ENCODE data around the gene RPS18.

Gene RPS18

DNA sequence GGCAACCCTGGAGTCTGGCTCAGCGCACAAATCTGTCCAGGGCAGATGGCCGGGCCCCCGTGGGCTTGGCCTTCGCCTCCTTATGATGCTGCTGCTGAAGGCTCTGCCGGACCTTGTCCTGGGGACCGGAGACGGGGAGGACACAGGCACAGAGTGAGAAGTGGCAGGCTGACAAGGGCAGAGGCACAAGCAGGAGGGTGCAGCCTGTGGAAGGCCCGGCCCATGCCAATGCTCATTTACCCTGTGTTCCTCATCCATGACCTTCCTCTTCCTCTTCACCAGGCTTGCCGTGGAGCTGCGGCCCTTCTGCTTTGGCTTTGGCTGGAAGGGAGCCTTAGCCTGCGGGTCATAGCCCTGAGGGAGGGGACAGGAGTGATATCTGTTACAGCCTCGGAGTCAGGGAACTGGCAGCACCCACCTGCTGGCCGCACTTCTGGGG is 7.4 kb downstream of the RPS18 start:
- TF ChIP-seq TAF1 (IDR thresholded peaks at IDR 0.05; ENCODE audit: low read depth), result no peak
- no peak for TF ChIP-seq ZBTB7A (IDR thresholded peaks at IDR 0.05; ENCODE audit: low read depth)
- TF ChIP-seq, protein P1, sequence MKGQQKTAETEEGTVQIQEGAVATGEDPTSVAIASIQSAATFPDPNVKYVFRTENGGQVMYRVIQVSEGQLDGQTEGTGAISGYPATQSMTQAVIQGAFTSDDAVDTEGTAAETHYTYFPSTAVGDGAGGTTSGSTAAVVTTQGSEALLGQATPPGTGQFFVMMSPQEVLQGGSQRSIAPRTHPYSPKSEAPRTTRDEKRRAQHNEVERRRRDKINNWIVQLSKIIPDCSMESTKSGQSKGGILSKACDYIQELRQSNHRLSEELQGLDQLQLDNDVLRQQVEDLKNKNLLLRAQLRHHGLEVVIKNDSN (IDR thresholded peaks at IDR 0.05), result no peak
- TF ChIP-seq, protein P2, sequence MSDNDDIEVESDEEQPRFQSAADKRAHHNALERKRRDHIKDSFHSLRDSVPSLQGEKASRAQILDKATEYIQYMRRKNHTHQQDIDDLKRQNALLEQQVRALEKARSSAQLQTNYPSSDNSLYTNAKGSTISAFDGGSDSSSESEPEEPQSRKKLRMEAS (IDR thresholded peaks at IDR 0.05), result no peak

DNA sequence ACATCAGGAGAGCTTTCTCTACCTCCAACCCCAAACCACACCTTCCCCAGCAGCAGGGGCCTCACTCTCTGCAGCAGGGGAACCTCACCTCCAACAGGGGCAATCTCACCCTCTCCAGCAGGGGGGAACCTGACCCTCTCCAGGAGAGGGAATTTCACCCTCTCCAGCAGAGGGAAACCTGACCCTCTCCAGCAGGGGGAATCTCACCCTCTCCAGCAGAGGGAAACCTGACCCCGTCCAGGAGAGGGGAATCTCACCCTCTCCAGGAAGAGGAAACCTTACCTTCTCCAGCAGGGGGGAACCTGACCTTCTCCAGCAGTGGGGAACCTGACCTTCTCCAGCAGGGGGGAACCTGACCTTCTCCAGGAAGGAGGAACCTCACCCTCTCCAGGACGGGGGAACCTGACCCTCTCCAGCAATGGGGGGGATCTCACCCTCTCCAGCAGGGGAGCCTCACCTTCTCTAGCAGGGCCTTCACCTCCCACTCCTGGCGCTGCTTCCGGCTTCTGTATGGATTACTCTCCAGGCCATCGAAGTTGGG is 8.2 kb downstream of the RPS18 start:
- no peak for TF ChIP-seq YY1 (IDR thresholded peaks at IDR 0.05; ENCODE audit: low read depth)
- TF ChIP-seq, protein P2 (IDR thresholded peaks at IDR 0.05), result peak; percentile 16; the same call in 1 of the 2 replicates
- no peak for TF ChIP-seq CREB1 (IDR thresholded peaks at IDR 0.05; ENCODE audit: low read depth)
- TF ChIP-seq, protein P3, sequence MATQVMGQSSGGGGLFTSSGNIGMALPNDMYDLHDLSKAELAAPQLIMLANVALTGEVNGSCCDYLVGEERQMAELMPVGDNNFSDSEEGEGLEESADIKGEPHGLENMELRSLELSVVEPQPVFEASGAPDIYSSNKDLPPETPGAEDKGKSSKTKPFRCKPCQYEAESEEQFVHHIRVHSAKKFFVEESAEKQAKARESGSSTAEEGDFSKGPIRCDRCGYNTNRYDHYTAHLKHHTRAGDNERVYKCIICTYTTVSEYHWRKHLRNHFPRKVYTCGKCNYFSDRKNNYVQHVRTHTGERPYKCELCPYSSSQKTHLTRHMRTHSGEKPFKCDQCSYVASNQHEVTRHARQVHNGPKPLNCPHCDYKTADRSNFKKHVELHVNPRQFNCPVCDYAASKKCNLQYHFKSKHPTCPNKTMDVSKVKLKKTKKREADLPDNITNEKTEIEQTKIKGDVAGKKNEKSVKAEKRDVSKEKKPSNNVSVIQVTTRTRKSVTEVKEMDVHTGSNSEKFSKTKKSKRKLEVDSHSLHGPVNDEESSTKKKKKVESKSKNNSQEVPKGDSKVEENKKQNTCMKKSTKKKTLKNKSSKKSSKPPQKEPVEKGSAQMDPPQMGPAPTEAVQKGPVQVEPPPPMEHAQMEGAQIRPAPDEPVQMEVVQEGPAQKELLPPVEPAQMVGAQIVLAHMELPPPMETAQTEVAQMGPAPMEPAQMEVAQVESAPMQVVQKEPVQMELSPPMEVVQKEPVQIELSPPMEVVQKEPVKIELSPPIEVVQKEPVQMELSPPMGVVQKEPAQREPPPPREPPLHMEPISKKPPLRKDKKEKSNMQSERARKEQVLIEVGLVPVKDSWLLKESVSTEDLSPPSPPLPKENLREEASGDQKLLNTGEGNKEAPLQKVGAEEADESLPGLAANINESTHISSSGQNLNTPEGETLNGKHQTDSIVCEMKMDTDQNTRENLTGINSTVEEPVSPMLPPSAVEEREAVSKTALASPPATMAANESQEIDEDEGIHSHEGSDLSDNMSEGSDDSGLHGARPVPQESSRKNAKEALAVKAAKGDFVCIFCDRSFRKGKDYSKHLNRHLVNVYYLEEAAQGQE (IDR thresholded peaks at IDR 0.05; ENCODE audit: low read depth), result no peak
- no peak for TF ChIP-seq TCF12 (IDR thresholded peaks at IDR 0.05; ENCODE audit: low read depth)
- TF ChIP-seq ZBTB7A (IDR thresholded peaks at IDR 0.05; ENCODE audit: low read depth), result peak; percentile 27; the same call in 1 of the 2 replicates
- TF ChIP-seq, protein P1 (IDR thresholded peaks at IDR 0.05), result no peak
- no peak for TF ChIP-seq EP300 (IDR thresholded peaks at IDR 0.05; ENCODE audit: borderline replicate concordance)
- no peak for TF ChIP-seq EGR1 (IDR thresholded peaks at IDR 0.05)
- TF ChIP-seq CEBPB (IDR thresholded peaks at IDR 0.05), result no peak
- no peak for TF ChIP-seq TAF1 (IDR thresholded peaks at IDR 0.05; ENCODE audit: low read depth)
- peak; percentile 75 for TF ChIP-seq RAD21 (IDR thresholded peaks at IDR 0.05; ENCODE audit: low read depth)
- TF ChIP-seq TEAD4 (IDR thresholded peaks at IDR 0.05), result no peak
- TF ChIP-seq NFIC (IDR thresholded peaks at IDR 0.05), result 0 out of 2 replicates have a peak, but pooled peaks have one; percentile 13
- no peak for TF ChIP-seq FOXM1 (IDR thresholded peaks at IDR 0.05; ENCODE audit: borderline replicate concordance, low read depth)

DNA sequence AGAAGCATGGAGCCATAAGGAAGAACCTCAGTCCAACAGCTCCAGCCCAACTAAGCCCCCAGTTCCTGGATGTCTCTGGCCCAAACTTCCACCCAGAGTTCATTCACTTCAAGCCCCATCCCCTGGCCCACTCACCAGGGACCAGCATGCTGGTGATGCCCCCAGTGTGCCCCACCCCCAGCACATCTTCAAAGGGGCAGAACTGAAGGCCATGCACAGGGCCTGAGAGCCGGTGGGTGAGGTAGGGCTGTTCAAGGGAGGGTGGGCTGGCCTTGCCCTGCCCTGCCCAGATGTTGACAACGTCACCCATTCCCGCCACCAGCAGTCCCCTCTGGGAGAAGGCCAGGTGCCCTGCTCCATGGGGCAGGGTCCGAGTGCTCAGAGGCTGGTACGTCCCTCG is 8.7 kb downstream of the RPS18 start:
- TF ChIP-seq, protein P3 (IDR thresholded peaks at IDR 0.05; ENCODE audit: low read depth), result no peak
- no peak for TF ChIP-seq RAD21 (IDR thresholded peaks at IDR 0.05; ENCODE audit: low read depth)
- no peak for TF ChIP-seq NFIC (IDR thresholded peaks at IDR 0.05)
- TF ChIP-seq FOXM1 (IDR thresholded peaks at IDR 0.05; ENCODE audit: borderline replicate concordance, low read depth), result no peak
- no peak for TF ChIP-seq CEBPB (IDR thresholded peaks at IDR 0.05)
- TF ChIP-seq, protein P1 (IDR thresholded peaks at IDR 0.05), result no peak
- no peak for TF ChIP-seq TEAD4 (IDR thresholded peaks at IDR 0.05)
- TF ChIP-seq, protein P2 (IDR thresholded peaks at IDR 0.05), result no peak
- no peak for TF ChIP-seq ZBTB7A (IDR thresholded peaks at IDR 0.05; ENCODE audit: low read depth)
- TF ChIP-seq TAF1 (IDR thresholded peaks at IDR 0.05; ENCODE audit: low read depth), result no peak
- no peak for TF ChIP-seq EGR1 (IDR thresholded peaks at IDR 0.05)
- TF ChIP-seq YY1 (IDR thresholded peaks at IDR 0.05; ENCODE audit: low read depth), result no peak
- TF ChIP-seq CREB1 (IDR thresholded peaks at IDR 0.05; ENCODE audit: low read depth), result no peak
- no peak for TF ChIP-seq TCF12 (IDR thresholded peaks at IDR 0.05; ENCODE audit: low read depth)
- no peak for TF ChIP-seq EP300 (IDR thresholded peaks at IDR 0.05; ENCODE audit: borderline replicate concordance)

DNA sequence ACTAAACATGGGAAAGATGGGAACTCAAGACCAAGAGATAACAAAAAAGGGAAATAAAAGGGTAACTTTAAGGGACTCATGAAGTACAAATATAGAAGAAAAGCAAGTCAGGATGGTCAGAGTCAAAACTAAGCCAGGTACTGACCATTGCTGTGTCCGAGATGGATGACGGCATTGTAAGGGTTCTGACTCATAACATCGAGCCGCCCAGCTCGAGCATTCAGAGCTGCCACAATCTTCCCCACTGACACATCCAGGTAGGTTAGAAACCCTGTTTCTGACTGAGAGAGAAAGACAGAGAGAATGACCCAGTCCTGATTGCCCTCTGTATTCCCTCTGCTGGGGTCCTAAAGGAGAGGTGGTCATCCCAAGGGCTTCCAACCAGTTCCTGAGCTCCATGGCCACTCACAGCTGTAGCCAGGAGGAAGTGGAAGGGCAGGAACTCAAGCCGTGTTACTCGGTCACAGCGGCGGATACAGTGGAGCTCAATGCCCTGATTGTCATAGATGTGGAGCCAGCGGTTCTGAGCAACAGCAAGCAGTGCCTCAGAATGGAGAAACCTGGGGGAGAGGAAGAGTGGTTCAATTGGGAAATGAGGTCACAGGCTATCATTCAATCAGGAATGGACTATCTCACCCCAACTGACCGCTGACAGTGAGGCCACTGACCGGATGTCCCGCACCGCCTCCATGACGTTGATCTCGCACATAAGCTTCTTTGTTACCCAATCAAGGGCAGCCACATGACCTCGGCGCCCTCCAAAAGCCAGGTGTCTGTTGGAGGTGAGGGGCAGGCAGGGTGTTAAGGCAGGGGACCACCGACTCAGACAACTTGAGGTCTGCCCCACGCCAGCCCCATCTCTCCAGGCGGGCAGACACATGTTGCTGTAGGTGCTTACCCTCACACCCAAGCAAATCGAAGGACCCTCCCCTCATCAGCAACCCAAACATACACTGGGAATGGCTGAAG is 15.4 kb downstream of the RPS18 start:
- TF ChIP-seq TAF1 (IDR thresholded peaks at IDR 0.05; ENCODE audit: low read depth) (no peak), YY1 (IDR thresholded peaks at IDR 0.05; ENCODE audit: low read depth) (no peak), EGR1 (IDR thresholded peaks at IDR 0.05) (no peak)

Data from Ishikawa (cell line).